ENCODE measurements around the gene CYP2R1. TPM values are rescaled to one million over a fixed set of nuclear protein-coding genes. Genes with fewer than 3 reads are reported as not detected.

Gene CYP2R1
- total RNA-seq, 1 experiment from 2014 or later = 18.3 TPM

DNA sequence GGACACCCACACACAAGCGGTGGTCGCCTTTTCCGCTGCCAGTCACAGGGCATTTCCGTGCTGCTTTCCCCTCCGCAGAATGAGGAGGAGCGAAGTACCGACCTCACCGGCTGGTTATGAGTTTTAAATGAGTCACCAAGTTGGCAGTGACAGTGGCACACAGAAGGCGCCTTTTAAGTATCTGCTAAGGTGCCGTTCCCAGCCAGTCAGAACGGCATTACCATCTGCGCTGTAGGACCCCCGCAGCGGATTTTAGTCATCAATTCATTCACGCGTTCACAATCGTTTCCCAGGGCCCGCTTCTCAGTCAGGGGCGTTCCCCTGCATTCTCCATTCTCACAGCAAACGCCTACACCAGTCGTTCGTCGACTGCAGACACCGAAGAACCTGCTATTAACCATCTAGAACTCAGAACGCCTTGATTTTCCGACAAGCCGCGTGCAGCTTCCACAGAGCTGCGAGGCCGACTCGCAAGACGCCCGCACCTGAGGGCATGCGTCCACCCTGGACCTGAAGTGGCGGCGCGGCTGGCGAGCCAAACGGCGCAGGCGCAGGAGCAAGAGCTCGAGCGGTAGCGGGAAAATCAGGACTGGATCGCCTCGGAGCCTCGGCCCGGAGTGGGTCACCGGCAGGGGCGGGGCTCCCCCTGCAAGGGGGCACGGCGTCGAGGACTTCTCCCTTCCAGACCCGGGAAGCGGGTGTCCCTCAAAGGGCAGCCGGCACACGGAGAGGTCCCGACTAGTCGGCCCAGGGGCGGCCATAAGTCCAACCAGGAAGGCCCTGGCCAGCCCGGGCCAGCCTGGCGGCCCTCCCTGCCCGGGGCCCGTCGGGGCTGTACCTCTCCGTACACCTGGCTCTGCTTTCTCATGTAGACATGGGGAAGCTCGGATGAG is 642 bp downstream of the CYP2R1 start (continued):
- TF ChIP-seq, protein P1, sequence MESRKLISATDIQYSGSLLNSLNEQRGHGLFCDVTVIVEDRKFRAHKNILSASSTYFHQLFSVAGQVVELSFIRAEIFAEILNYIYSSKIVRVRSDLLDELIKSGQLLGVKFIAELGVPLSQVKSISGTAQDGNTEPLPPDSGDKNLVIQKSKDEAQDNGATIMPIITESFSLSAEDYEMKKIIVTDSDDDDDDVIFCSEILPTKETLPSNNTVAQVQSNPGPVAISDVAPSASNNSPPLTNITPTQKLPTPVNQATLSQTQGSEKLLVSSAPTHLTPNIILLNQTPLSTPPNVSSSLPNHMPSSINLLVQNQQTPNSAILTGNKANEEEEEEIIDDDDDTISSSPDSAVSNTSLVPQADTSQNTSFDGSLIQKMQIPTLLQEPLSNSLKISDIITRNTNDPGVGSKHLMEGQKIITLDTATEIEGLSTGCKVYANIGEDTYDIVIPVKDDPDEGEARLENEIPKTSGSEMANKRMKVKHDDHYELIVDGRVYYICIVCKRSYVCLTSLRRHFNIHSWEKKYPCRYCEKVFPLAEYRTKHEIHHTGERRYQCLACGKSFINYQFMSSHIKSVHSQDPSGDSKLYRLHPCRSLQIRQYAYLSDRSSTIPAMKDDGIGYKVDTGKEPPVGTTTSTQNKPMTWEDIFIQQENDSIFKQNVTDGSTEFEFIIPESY (IDR thresholded peaks at IDR 0.05; ENCODE audit: extremely low read depth, insufficient replicate concordance, low read length) = no peak
- peak; percentile 36 for TF ChIP-seq TCF7L2 (IDR thresholded peaks at IDR 0.05; ENCODE audit: borderline replicate concordance, extremely low read depth, insufficient read depth, insufficient read length)
- peak; percentile 87 for TF ChIP-seq SIN3A (IDR thresholded peaks at IDR 0.05; ENCODE audit: low read depth)

DNA sequence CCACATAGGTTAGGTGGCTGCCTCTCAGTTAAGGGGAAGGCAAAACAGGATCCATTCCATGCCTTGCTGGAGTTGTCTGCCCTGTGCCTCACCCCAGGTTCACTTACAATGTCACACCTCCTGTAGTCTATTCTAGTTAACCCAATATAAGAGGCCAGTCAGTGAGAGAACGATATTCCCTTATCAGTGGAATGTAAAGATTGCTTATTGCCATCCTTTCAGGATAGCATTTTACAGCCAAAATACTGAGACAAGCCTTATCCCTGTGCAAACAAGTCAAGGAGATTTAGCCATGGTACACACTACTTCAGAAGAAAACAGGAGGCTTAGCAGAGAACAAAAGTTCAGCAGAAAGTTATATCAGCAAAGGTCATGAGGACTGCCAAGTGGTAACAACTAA is 5.5 kb downstream of the CYP2R1 start:
- Histone ChIP-seq H3K79me2 (ENCODE audit: insufficient read depth, low read length) (no peaks in the 10 kb centered on the region), H3K36me3 (ENCODE audit: control insufficient read depth in 1 of 2, insufficient read depth in 2 of 2, low read length in 2 of 2) (no peaks in the 10 kb centered on the region), H3K27ac (ENCODE audit: low read depth, low read length) (no peak overlapping the region), H3K4me3 (replicated peaks in 1 of 2; ENCODE audit: low read depth in 1 of 2, low read length in 2 of 2) (no peak overlapping the region), H3K9me2 (ENCODE audit: insufficient read depth) (no peaks in the 10 kb centered on the region), H2AFZ (ENCODE audit: low read depth, low read length, poor library complexity, severe bottlenecking) (no peak overlapping the region), H4K20me1 (ENCODE audit: insufficient read depth) (no peaks in the 10 kb centered on the region), H3K4me2 (ENCODE audit: low read length) (no peak overlapping the region), H3K4me1 (ENCODE audit: control insufficient read depth in 1 of 2, insufficient read depth in 2 of 2, low read length in 2 of 2) (peaks cover 0 to 9% of the 10 kb centered on the region in 2 experiments; a peak in 1 of 4 replicates), H3K27me3 (ENCODE audit: insufficient read depth, low read length) (no peaks in the 10 kb centered on the region), H3K9me3 (ENCODE audit: control insufficient read depth in 1 of 2, insufficient read depth in 1 of 2, low read depth in 1 of 2, low read length in 2 of 2) (no peaks in the 10 kb centered on the region), H3K9ac (ENCODE audit: low read length) (no peak overlapping the region)
- no peak for DNase-seq (ENCODE audit: low read depth, low spot score)
- RAD21 ChIA-PET (ENCODE audit: low non-redundant PET in 1 of 2, low total read pairs in 2 of 2, uncharacterized antibody in 2 of 2, unreplicated experiment in 2 of 2) = no interaction called here
- POLR2A ChIA-PET = no interaction called here
- ATAC-seq = no peak
- CTCF ChIA-PET = no interaction called here
- BruUV-seq (replicated peaks) = no TSS peak
- intact Hi-C loops (cut with micrococcal nuclease) = no loop called here
- TF ChIP-seq TCF7L2 (IDR thresholded peaks at IDR 0.05; ENCODE audit: borderline replicate concordance, extremely low read depth, insufficient read depth, insufficient read length) (no peak), SP1 (IDR thresholded peaks at IDR 0.05; ENCODE audit: low read depth) (no peak), ZNF274 (IDR thresholded peaks at IDR 0.05; ENCODE audit: low read depth, low read length) (no peak), FOSL1 (IDR thresholded peaks at IDR 0.05; ENCODE audit: low read depth) (no peak), SIN3A (IDR thresholded peaks at IDR 0.05; ENCODE audit: low read depth) (no peak), ELF1 (IDR thresholded peaks at IDR 0.05; ENCODE audit: borderline replicate concordance, low read depth) (no peak), ZFX (IDR thresholded peaks at IDR 0.05) (no peak), EGR1 (IDR thresholded peaks at IDR 0.05; ENCODE audit: low read depth) (no peak), POLR2A (IDR thresholded peaks at IDR 0.05; ENCODE audit: borderline replicate concordance, extremely low read depth, insufficient read depth, insufficient read length) (no peak), EZH2phosphoT487 (IDR thresholded peaks at IDR 0.05; ENCODE audit: borderline replicate concordance) (no peak), CEBPB (IDR thresholded peaks at IDR 0.05; ENCODE audit: low read depth) (no peak), POLR2AphosphoS5 (IDR thresholded peaks at IDR 0.05; ENCODE audit: low read depth, low read length) (no peak), RAD21 (IDR thresholded peaks at IDR 0.05; ENCODE audit: low read depth) (no peak)
- TF ChIP-seq, protein P2, sequence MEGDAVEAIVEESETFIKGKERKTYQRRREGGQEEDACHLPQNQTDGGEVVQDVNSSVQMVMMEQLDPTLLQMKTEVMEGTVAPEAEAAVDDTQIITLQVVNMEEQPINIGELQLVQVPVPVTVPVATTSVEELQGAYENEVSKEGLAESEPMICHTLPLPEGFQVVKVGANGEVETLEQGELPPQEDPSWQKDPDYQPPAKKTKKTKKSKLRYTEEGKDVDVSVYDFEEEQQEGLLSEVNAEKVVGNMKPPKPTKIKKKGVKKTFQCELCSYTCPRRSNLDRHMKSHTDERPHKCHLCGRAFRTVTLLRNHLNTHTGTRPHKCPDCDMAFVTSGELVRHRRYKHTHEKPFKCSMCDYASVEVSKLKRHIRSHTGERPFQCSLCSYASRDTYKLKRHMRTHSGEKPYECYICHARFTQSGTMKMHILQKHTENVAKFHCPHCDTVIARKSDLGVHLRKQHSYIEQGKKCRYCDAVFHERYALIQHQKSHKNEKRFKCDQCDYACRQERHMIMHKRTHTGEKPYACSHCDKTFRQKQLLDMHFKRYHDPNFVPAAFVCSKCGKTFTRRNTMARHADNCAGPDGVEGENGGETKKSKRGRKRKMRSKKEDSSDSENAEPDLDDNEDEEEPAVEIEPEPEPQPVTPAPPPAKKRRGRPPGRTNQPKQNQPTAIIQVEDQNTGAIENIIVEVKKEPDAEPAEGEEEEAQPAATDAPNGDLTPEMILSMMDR (IDR thresholded peaks at IDR 0.05 in 2 of 3, conservative IDR thresholded peaks at IDR 0.05 in 1 of 3; ENCODE audit: borderline replicate concordance in 1 of 3, insufficient read depth in 1 of 3, low read depth in 2 of 3, low read length in 2 of 3) = no peak
- TF ChIP-seq, protein P3, sequence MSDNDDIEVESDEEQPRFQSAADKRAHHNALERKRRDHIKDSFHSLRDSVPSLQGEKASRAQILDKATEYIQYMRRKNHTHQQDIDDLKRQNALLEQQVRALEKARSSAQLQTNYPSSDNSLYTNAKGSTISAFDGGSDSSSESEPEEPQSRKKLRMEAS (IDR thresholded peaks at IDR 0.05) = no peak
- TF ChIP-seq, protein P4, sequence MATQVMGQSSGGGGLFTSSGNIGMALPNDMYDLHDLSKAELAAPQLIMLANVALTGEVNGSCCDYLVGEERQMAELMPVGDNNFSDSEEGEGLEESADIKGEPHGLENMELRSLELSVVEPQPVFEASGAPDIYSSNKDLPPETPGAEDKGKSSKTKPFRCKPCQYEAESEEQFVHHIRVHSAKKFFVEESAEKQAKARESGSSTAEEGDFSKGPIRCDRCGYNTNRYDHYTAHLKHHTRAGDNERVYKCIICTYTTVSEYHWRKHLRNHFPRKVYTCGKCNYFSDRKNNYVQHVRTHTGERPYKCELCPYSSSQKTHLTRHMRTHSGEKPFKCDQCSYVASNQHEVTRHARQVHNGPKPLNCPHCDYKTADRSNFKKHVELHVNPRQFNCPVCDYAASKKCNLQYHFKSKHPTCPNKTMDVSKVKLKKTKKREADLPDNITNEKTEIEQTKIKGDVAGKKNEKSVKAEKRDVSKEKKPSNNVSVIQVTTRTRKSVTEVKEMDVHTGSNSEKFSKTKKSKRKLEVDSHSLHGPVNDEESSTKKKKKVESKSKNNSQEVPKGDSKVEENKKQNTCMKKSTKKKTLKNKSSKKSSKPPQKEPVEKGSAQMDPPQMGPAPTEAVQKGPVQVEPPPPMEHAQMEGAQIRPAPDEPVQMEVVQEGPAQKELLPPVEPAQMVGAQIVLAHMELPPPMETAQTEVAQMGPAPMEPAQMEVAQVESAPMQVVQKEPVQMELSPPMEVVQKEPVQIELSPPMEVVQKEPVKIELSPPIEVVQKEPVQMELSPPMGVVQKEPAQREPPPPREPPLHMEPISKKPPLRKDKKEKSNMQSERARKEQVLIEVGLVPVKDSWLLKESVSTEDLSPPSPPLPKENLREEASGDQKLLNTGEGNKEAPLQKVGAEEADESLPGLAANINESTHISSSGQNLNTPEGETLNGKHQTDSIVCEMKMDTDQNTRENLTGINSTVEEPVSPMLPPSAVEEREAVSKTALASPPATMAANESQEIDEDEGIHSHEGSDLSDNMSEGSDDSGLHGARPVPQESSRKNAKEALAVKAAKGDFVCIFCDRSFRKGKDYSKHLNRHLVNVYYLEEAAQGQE (IDR thresholded peaks at IDR 0.05; ENCODE audit: low read depth) = no peak

All from HCT116 (cell line).